A204.1 (cell line): Measurements from ENCODE around the gene APOM.

ENCODE experiments used
- FAIRE-seq: peaks from 2 replicates; lab custom pipeline; 2012; peaks lifted over from hg19 to GRCh38; lab: Jason Lieb, UNC

Gene APOM

DNA sequence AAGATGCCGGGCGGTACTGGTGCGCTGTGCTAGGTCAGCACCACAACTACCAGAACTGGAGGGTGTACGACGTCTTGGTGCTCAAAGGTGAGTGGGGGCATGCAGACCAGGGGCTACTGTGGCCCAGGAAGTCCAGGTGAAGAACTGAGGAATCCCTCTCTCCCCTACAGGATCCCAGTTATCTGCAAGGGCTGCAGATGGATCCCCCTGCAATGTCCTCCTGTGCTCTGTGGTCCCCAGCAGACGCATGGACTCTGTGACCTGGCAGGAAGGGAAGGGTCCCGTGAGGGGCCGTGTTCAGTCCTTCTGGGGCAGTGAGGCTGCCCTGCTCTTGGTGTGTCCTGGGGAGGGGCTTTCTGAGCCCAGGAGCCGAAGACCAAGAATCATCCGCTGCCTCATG is 52.0 kb downstream of the APOM start:
- FAIRE-seq: no peak
